Stimulated activated CD4-positive, alpha-beta T cell treated with anti-CD3 and anti-CD28 coated beads, Interleukin-4, amount 100 ng/mL, for 48 hours (primary cell): Measurements from ENCODE around the gene DEFB119.
"Not testable (repeated sequence)": the region's sequence is repeated elsewhere in the genome, so short reads cannot be mapped to it uniquely, and the experiment has no call there.

ENCODE experiments used
- DNase-seq, 2 donors: peaks; one replicate each; pipeline ENCODE4 v3.0.0-alpha.2; 2020; ENCODE audit warnings: low read depth in 2 of 2

DEFB119 gene

DNA sequence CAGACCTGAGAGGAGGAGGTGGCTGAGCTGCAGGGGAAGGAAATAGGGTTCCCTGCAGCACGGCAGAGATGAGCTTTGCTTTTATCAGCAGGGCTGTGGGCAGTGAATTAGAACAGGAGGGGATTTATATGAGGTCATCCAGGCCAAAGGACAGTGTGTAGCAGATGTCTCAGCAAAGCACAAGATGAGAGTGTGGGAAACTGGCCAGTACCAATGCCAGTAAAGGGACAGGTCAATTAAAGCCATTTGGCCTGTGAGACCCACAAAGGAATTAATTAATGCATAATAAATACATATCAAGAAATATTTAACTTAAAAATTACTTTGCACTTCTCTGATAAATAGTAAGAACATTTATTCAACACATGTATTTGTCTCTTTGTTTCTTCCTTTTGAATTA, at the start of gene DEFB119:
Gene DEFB119 (minus strand): TSS at position 101 of the 400 bp plus-strand sequence. CDS start 107 bp downstream, outside the sequence.
- no peak for DNase-seq

- no peak for DNase-seq
Observed at GRCh38 chr20:31430568-31431115, 40.3 kb upstream of the DEFB119 start.

- DNase-seq, result not testable (repeated sequence)
Observed at GRCh38 chr20:31427576-31427975, 37.2 kb upstream of the DEFB119 start.

DNA sequence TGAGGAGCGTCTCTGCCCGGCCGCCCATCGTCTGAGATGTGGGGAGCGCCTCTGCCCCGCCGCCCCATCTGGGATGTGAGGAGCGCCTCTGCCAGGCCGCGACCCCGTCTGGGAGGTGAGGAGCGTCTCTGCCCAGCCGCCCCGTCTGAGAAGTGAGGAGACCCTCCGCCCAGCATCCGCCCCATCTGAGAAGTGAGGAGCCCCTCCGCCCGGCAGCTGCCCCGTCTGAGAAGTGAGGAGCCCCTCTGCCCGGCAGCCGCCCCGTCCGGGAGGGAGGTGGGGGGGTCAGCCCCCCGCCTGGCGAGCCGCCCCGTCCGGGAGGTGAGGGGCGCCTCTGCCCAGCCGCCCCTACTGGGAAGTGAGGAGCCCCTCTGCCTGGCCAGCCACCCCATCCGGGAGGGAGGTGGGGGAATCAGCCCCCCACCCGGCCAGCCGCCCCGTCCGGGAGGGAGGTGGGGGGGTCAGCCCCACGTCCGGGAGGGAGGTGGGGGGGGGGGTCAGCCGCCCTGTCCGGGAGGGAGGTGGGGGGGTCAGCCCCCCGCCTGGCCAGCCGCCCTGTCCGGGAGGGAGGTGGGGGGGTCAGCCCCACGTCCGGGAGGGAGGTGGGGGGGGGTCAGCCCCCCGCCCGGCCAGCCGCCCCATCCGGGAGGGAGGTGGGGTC, 36.6 kb upstream of the DEFB119 start:
- DNase-seq, result not testable (repeated sequence)

- DNase-seq, result no peak
Observed at GRCh38 chr20:31425797-31426196, 35.4 kb upstream of the DEFB119 start.

DNA sequence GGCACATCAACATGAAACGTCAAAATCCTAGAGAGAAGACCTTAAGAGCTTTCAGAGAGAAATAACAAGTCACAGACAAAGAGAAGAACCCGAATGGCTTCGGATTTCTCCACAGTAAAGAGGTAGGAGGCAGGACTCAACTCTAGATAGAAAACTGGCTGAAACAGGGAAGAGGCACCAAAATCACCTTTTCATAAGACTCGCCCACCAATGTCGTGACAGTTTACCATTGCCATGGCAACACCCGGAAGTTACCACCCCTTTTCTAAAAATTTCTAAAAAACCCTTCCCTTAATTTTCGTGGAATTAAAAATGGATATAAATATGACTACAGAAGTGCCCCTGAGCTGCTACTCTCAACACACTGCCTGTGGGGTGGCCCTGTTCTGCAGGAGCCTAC, 27.9 kb upstream of the DEFB119 start:
- DNase-seq, result no peak

- DNase-seq, result no peak
Observed at GRCh38 chr20:31415653-31416052, 25.3 kb upstream of the DEFB119 start.

GRCh38 chr20:31414381-31414780, 24.0 kb upstream of the DEFB119 start:
- no peak for DNase-seq

- DNase-seq, result no peak
Observed at GRCh38 chr20:31410011-31410410, 19.6 kb upstream of the DEFB119 start.

GRCh38 chr20:31406115-31406514, 15.7 kb upstream of the DEFB119 start, which contains the start of gene DEFB121:
Gene DEFB121, minus strand, starts transcription at chr20:31406215. Its CDS starts 63 bp downstream, at chr20:31406152.
- no peak for DNase-seq

DNA sequence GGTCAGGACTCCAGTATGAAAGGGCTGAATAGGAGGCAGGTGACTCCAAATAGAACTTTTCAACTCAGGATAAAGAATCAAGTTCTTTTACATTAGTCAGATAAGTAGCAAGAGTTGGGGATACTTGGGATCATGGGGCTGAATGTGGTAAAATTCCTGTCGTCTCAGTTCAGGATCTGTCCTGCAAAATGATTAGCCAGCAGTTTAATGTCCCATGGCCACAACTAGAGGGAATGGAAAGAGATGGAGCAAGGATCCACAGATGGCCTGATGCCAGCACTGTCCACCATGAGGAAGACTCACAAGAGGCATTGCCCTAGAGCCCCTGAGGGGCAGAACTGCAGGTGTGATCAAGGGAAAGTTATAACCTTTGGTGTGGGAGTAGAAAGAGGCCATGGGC, 13.5 kb upstream of the DEFB119 start:
- no peak for DNase-seq

- DNase-seq, result no peak
Observed at GRCh38 chr20:31394900-31395299, 4.5 kb upstream of the DEFB119 start.

GRCh38 chr20:31392836-31393235, 2.4 kb upstream of the DEFB119 start:
- no peak for DNase-seq

- DNase-seq, result no peak
Observed at GRCh38 chr20:31374346-31374745, 16.0 kb downstream of the DEFB119 start.

GRCh38 chr20:31368301-31368700, 22.1 kb downstream of the DEFB119 start, which contains the start of gene DEFB118:
Gene DEFB118, plus strand, starts transcription at chr20:31368601. Its CDS starts 50 bp downstream, at chr20:31368651.
- no peak for DNase-seq

GRCh38 chr20:31364272-31364671, 26.1 kb downstream of the DEFB119 start:
- DNase-seq, result not testable (repeated sequence)

GRCh38 chr20:31363295-31363694, 27.1 kb downstream of the DEFB119 start:
- no peak for DNase-seq

GRCh38 chr20:31355981-31356380, 34.4 kb downstream of the DEFB119 start:
- no peak for DNase-seq

- DNase-seq, result no peak
Observed at GRCh38 chr20:31341470-31341869, 48.9 kb downstream of the DEFB119 start.

DNA sequence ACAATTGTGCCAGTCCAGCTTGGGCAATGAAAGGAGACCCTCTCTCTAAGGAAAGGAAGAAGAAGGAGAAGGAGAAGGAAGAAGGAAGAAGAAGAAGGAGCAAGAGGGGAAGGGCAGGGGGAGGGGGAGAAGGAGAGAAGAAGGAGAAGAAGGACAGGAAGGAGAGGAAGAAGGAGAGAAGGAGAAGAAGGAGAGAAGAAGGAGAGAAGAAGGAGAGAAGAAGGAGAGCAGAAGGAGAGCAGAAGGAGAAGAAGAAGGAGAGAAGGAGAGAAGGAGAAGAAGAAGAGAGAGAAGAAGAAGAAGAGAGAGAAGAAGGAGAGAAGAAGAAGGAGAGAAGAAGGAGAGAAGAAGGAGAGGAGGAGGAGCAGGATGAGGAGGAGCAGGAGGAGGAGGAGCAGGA, 59.5 kb downstream of the DEFB119 start:
- DNase-seq, result no peak
